Hematopoietic multipotent progenitor cell treated with erythropoietin and hydrocortisone succinate and interleukin-3 and kit ligand, for 8 days (in vitro differentiated cells): ENCODE measurements around the gene FAM120B.

Experiments
- DNase-seq: peaks from one replicate; pipeline ENCODE4 v3.0.0-alpha.2; 2015

FAM120B gene

DNA sequence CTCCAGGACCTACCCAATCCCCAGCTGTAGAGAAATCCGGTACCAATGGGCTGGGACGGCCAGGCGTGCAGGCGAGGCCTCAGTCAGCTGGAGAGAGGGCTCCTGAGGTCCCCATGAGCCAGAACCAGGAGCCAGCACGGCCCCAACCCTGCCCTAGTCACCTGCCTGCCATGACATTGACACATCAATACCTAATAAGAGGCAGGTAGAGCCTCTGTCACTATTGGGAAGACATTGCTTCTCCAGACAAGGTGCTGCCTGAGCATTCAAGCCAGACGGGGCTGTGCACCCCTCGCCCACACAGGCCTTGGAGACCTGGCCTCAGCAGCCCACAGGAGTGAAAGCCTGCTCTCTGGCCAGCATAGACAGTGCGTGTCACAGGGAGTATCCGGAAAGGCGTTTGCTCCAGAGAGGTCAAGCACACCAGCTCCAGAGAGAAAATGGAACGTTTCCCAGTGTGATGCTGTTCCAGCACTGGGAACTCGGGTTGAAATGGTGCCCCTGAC lies 19.1 kb upstream of the FAM120B start:
- DNase-seq: no peak

DNA sequence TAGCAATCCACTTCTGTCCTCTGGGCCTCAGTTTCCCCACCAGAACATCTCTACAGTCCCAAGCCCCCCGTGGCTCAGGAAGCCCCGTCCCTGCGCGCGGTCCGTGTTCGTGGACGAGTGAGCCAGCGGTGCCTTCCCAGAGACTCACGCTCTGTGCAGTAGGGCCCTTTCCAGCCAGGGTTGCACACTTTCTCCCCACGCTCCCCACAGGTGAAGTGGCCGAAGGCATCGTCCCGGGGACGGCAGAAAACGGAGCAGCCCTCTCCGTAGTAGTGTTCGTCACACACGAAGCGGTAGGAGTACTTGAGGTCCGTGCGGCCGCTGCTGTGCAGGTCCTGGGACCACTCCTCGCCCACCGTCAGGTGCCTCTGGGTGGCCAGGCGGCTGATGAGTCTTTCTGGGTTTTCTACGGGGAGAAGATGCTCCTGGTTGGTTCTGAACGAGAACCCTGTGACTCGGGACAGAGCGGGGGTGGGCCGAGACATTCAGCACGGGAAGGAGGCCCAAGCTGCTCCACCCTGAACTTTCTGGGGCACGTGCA lies 18.4 kb upstream of the FAM120B start:
- no peak for DNase-seq

GRCh38 chr6:170288852-170289179 lies 17.7 kb upstream of the FAM120B start:
- no peak for DNase-seq

DNA sequence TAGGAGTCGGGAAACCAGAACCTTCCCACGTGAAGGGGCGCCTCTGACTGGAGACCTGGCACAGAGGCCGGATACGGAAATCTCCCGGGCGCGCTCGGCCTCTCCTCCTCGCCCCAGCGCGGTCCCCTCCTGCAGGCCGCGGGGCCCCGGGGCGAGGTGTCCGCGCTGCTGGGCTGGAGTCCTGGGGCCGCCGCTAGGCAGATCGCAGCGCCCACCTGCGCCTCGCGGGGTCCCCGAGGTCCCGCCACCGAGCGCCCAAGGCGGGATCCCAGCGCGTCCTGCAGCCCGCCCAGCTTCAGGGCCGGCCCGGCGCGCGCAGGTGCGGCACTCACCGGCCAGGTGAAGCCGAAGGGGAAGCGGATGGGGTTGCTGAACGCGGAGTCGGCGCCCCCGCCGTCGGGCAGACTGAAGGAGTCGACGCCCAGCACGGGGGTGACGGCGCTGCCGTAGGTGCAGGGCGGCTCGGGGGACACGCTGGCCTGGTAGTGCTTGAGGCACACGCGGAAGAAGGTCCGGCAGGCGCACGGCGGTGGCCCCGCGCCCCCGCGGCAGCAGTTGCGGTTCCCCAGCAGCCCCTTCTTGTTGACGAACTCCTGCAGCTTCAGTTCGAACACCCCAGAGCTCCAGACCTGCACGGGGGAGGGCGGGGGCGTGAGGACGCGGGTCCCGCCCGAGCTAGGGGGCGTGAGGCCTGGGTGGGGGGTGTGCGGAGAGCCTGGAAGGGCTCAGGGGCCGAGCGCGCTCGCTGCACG lies 17.2 kb upstream of the FAM120B start:
- no peak for DNase-seq

DNA sequence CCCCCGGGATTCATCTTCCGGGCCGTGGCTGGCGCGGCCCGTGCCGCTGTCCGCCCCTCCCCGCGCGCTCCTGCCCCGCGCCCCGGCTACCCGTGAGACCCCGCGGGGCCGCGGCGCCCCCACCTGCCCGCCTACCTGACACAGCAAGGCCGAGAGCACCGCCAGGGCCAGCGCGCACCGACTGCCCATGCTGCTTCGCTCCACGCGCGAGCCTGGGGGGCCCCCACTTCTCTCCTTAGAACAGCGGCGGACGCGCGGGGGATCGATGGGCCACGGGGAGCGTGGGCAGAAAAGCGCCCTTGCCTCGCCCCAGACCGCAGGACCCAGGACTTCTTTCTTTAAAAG lies 16.6 kb upstream of the FAM120B start:
- DNase-seq: no peak

DNA sequence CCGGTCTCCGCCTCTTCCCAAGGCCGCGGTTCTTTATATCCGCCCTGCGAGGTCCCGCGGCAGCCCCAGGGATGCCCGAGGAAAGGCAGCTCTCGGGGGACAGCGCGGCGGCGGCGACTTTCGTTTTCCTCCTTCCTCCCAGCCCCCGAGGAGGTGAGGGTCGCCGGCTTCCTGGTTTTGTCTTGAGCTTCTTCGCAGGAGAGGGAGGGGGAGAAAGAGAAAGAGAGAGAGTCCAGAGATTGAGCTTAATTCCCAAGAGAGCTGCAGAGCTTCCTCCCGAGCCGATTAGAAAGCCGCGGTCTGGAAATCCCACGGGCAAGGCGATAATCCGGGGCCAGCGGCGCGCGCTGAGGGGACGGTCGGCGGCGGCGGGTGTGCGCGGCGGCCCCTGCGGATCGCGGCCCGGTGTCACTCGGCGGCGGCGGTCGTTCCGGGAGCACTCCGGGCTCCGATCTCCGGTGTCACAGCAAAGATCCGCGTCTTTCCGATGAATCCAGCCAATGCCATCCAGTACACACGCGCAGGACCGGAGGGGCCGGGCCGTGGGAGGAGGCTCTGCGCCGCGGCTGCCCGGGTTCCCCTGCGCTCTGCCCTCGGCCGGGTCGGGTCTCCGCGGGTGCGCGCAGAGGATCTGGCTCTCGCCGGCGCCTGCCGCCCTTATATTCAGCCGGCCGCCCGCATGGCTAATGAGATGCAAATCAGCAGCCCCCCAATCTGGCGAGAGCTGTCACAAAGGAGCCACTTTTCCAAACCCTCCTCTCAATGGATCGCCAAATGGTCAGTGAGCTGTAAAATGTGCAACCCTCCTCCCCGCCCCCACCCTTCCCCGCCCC lies 16.0 kb upstream of the FAM120B start, which contains the start of gene DLL1:
Gene DLL1, minus strand, starts transcription at position 783 of the 833 bp plus-strand sequence. CDS start 939 bp downstream, outside the sequence.
- DNase-seq: no peak

GRCh38 chr6:170291271-170292110 lies 15.1 kb upstream of the FAM120B start:
- DNase-seq: no peak

DNA sequence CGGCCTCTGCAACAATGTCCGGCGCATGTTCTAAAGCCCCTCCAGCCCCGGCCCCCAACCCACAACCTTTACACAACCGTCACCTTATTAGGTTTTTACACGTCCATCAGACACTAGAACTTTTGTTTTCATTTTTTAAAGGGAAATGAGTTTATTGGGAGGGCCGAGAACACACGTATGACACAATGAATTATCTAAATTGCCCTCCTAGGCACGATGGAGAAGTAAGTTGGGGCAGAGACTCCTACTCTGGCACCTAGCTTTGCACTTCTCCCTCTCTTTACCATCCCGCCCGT lies 14.5 kb upstream of the FAM120B start:
- DNase-seq: no peak

DNA sequence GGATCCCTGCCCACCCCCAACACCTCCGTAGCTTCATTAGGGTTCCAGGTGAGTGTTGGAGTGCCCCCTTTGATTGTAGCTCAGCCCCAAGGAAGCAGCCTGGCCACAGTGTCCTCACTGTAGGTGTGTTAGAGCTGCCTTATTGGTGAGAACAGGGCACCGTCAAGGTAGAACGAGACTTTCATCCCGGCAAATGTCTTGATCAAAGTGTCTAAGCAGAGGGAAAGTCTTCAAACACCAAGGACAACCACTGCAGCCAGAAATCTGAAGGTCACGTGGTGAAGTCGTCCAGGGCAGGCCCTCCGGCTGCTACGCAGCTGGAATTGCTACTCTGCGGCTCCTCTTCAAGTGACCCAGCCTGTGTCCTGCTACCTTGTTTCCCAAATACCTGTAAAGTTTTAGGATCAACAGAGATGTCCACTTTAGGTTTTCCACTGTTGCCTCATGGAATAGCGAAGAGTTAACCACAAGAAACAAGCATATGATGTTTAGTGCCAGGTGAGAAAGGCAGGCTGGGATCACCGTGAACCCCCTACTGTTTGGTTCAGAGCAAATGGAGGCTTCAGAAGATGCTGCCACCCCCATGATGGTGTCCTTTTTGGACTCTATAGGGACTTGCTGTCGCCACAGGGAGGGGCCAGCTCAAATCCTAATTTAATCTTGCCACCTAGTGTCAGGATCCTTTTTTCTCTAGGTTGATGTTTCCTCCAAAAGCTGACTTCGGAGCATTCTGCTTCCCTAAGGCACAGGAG lies 14.0 kb upstream of the FAM120B start:
- no peak for DNase-seq

- no peak for DNase-seq
Measured at GRCh38 chr6:170293341-170294231, 13.0 kb upstream of the FAM120B start.

DNA sequence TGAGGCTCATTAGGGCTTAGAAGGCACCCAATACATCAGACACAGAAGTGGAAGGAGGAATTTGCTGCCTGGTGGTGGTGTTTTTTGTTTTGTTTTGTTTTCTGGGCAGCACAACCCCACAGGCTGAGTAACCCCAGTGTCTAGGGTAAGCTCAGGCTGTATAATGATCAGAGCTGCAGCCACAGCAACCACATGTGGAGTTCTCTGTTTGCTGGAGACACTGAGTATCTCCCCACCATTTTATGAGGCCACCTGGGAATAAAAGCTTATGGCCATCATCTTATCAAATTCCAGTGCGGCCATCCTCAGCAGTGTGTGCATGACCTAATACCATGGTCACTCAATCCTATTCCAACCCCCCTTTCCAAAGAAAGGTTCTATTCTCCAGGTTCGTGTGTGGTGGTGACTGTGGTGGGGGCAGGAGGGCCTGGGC lies 12.2 kb upstream of the FAM120B start:
- no peak for DNase-seq

GRCh38 chr6:170294813-170295509 lies 11.6 kb upstream of the FAM120B start:
- DNase-seq: no peak

DNA sequence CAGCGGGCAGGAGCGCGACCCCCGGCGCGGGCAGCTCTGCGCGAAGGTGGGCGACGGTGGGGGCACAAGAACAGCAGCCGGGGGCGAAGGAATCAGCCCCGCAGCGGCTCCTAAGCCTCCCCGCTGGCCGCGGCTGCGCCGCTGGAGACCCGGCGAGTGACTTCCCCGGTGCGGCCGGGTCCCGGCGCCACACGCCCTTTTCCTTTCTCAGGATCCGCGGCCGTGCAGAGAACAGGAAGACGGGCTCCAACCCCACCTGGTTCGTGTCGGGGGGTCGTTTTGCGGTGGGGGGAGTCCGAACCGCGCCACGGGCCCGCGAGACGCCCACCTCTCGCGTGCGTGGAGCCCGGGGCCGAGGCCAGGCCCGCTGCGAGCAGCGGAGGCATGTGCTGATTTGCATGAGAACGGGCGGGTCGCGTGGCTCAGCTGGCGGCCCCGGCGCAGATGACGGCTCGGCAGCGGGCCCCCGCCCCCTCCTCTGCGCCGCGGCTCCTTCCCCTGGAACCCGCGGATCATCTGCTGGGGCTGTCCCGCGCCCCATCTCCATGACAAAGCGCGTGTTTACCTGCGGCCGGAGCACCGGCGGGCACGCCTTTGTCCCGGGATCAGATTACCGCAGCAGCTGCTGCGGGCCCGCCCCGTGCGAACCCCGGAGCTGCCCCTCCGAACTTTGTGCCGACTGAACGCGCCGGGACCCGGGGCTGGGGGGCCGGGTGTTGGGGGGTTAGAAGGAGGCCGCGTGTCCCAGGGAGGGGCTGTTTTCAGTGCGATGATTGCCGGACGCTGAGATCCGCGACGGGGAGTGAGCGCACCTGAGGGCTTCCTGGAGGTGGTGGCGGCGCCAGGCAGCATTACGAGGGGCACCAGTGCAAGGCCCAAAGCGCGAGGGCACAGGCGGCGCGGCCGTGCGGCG lies 10.8 kb upstream of the FAM120B start:
- no peak for DNase-seq

DNA sequence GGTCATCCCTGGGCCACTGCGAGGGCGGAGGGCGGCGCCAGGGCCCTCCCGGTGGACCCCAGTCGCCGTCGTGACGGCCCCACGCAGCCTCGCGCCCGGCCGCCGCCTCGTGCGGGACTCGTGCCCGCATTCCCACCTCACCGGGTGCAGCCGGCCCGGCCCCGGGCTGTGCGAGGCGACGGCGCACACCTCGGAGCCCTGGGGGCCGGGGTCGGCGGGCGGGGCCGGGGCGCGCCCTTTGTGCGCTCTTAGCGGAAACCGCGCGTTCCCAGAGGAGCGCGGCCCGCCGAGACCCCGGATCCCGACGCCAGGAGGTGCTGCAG lies 10.2 kb upstream of the FAM120B start:
- no peak for DNase-seq

DNA sequence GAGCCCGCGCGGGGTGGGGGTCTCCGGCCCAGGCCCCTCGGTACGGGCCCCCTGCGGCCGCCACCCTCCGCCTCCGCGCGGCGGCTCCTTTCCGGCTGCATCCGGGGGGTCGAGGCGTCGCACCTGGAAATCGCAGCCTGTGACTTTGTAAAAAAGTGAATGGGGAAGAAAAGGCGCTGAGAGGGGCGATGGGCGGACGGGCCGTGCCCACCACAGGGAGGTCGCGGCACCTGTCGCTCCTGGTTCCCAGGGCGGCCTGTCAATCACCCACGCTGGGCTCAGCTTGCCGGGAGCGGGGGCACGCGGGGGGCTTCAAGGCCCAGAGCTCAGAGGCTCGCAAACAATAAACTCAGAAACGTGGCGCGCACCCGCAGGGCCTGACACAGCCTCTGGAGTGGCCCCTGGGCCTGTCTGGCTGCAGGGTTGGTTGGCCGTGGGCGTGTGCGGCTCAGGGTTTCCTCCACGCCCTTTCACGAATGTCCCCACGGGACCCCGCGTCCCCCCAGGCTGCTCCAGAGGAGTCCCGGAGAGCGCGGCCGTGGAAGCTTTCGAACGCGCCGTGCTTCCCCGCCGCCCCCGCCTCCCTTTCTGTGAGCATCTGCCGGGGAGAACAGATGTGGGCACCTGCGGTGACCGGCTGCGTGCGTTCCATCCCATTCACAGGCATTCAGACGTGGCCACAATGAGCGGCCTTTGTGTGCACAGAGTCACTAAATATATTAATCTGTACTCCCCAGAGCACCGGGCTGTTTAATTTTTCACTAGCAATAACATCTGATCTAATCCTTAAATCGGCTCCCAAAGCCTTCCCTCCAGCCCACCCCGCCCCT lies 9.6 kb upstream of the FAM120B start:
- DNase-seq: no peak

- DNase-seq: no peak
Measured at GRCh38 chr6:170297576-170298330, 8.8 kb upstream of the FAM120B start.

DNA sequence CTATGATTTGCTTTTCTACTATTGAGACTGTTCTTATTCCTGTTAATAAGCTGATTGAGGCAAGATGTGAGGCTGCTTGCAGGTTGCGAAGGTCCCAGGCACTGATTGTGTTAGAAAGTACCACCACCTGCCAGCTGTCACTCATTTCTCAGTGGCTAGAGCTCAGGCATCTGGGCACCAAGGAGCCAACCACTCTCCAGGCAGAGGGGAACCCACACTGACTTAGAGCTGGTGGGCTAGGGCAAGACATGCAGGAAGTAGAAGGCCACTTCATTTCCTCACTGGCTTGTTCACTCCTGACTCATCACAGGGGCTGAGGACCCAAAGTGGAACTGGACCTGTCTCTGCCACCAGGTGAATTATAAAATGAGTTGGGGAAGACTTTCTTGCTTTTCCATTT lies 7.9 kb upstream of the FAM120B start:
- no peak for DNase-seq

GRCh38 chr6:170301184-170301583 lies 5.4 kb upstream of the FAM120B start:
- DNase-seq: no peak
